Body of pancreas (tissue), 4 donors: ENCODE measurements around the gene CKB. TPM values are rescaled to one million over a fixed set of nuclear protein-coding genes. Genes with fewer than 3 reads are reported as not detected.

Experiments
- ATAC-seq: fragments of 150-250 bp; one replicate; pipeline ENCODE4 v1.9.1; 2016
- DNase-seq, 4 donors: peaks; one replicate each; pipeline ENCODE4 v3.0.0-alpha.2; 2019
- H3K27ac ChIP-seq, 4 donors: fragments of 200-600 bp; sonication (generic); 1 replicate in 3 of 4; 2 replicates in 1 of 4; pipeline versions ENCODE4 v1.5.1 to v1.6.1; 2016 to 2019; ENCODE audit warnings: mild to moderate bottlenecking in 1 of 4, mixed read lengths in 1 of 4, moderate library complexity in 1 of 4
- H3K27me3 ChIP-seq, 2 donors: fragments of 200-600 bp; sonication (generic); one replicate each; pipeline ENCODE4 v1.6.0; 2016; ENCODE audit warnings: mild to moderate bottlenecking in 1 of 2
- H3K36me3 ChIP-seq, 2 donors: fragments of 200-600 bp; sonication (generic); replicated peaks in 1 of 2; 2 replicates each; pipeline ENCODE4 v1.5.1; 2016; ENCODE audit warnings: low read depth in 2 of 2; ENCODE audit not compliant: insufficient read depth in 1 of 2
- H3K4me1 ChIP-seq: fragments of 200-600 bp; sonication (generic); one replicate; pipeline ENCODE4 v1.6.0; 2016
- H3K4me3 ChIP-seq, 2 donors: fragments of 200-600 bp; sonication (generic); 1 replicate in 1 of 2; 2 replicates in 1 of 2; pipeline ENCODE4 v1.5.1; 2016 to 2019
- H3K9me3 ChIP-seq, 3 donors: fragments of 200-600 bp; sonication (generic); 1 replicate in 2 of 3; 2 replicates in 1 of 3; pipeline ENCODE4 v1.5.1; 2016
- CTCF ChIP-seq, 7 experiments: fragments of 450-650 bp in 4 of 7; fragments of 200-600 bp in 3 of 7; sonication (generic) in 3 of 7; IDR thresholded peaks; one replicate each; pipeline ENCODE4 v1.5.1; 2016 to 2019; ENCODE audit warnings: antibody characterized with exemption in 7 of 7
- POLR2A ChIP-seq, 3 donors: fragments of 450-650 bp; IDR thresholded peaks; one replicate each; pipeline ENCODE4 v1.6.1; 2016; ENCODE audit warnings: antibody characterized with exemption in 3 of 3, mild to moderate bottlenecking in 2 of 3
- WGBS, 2 donors: methylation state at CpG; one replicate each; pipeline ENCODE4 v1.1.5; 2017; 5-methylcytosine and 5-hydroxymethylcytosine counted together
- intact Hi-C: fragments of 100-400 bp; cut with DNase I; formaldehyde crosslinking; loops from one replicate; pipeline ENCODE4 v1.15.1; 2023
- total RNA-seq, 2 donors: library from RNA; depleted of rRNA; stranded (reverse); fragments of >200 nt; gene quantifications; one replicate each; pipeline ENCODE4 v1.1.0, GENCODE V29; 2016

CKB gene
- total RNA-seq, 2 donors from 2014 or later, result 92.1 to 146 TPM

GRCh38 chr14:103521951-103522563 lies 573 bp downstream of the CKB start:
- ATAC-seq (no peak), DNase-seq (peak in 2 of 4 donors; percentile 49 to 50)
- peak overlapping the region; percentile 0 to 41 for H3K4me3 ChIP-seq
- TF ChIP-seq CTCF (IDR thresholded peaks at IDR 0.05) (no peak), POLR2A (IDR thresholded peaks at IDR 0.05) (no peak)
- H3K27ac ChIP-seq, result peak overlapping the region; percentile 56 to 81 (median 80)
- no peaks in the 10 kb centered on the region for H3K36me3 ChIP-seq
- no peaks in the 10 kb centered on the region for H3K9me3 ChIP-seq
- intact Hi-C loops, result no loop called here
- peaks cover 84% of the 10 kb centered on the region for H3K4me1 ChIP-seq
- no peaks in the 10 kb centered on the region for H3K27me3 ChIP-seq
- WGBS, 2 donors, result 0 to 1% methylated on average over 4 to 70 of the region's 74 CpGs

DNA sequence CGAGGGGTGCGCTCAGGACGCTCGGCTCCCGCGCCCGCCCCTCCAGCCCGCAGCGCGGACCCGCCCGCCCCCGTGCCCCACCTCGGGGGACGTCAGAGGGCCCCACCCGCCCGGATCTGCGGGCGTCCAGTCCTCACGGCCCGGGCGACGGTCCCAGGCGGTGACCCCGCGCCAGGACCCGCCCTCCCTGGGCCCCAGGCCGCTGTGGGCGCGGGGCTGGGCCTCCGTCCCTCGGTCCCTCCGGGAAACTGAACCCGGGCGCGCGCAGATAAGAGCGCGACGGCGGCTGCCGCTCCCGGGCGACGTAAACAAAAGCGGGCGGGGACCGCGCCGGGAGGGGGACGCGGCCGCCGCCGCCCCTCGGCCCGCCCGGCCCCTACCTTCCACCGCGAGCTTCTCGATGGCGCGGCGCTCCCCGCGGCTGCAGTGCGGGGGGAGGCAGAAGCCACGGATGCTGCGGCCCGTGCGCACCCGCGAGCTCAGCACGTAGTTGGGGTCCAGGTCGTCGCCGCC lies 1.1 kb downstream of the CKB start:
- Histone ChIP-seq H3K4me1 (peaks cover 80% of the 10 kb centered on the region), H3K9me3 (no peaks in the 10 kb centered on the region), H3K4me3 (peak overlapping the region; percentile 0 to 41), H3K27ac (peak overlapping the region; percentile 58 to 81 (median 80)), H3K27me3 (no peaks in the 10 kb centered on the region), H3K36me3 (no peaks in the 10 kb centered on the region)
- 1% methylated on average over 53 of the region's 77 CpGs; no CpG with 5 or more reads in 1 of the 2 donors for WGBS, 2 donors
- intact Hi-C loops, result no loop called here
- DNase-seq, result no peak
- peak; percentile 5 for ATAC-seq
- TF ChIP-seq POLR2A (IDR thresholded peaks at IDR 0.05) (no peak), CTCF (IDR thresholded peaks at IDR 0.05) (no peak)

DNA sequence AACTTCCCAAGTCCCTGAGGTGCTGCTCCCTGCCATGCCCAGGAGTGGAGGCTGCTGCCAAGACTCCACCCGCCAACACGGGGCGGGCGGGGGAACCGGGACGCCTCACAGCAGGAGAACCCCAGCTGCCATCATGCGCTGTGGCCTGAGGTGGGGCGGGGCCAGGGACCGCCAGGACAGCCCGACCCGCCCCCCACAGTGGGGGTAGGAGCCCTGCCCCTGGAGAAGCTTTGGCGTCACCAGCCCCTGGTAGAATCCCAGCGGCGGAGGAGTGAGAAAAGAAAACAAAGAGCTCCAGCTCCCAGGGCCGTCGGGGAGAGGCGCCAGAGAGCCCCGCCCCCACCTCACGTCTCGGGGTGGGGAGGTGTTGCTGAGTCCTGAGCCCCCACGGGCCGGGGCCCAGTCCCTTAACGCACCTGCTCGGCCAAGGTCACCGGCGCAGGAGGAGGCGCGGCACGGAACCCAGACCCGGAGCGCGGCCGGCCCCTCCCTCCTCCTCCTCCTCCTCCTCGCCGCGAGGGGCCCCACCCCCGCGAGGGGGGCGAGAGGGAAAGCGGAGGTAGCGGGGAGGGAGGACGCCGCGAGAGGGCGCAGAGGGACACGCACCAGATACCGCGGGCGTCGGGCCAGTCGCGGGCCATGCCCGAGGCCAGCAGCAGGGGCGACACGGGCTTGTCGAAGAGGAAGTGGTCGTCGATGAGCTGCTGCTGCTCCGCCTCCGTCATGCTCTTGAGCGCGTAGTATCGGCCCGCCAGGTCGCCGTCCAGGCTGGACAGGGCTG lies 1.8 kb downstream of the CKB start:
- DNase-seq (peak; percentile 80 to 91 (median 89)), ATAC-seq (peak; percentile 68)
- Histone ChIP-seq H3K4me3 (peak overlapping the region; percentile 0 to 41), H3K4me1 (peaks cover 74% of the 10 kb centered on the region), H3K36me3 (no peaks in the 10 kb centered on the region), H3K27me3 (no peaks in the 10 kb centered on the region), H3K9me3 (no peaks in the 10 kb centered on the region), H3K27ac (peak overlapping the region; percentile 58 to 81 (median 80))
- TF ChIP-seq CTCF (IDR thresholded peaks at IDR 0.05) (peak; percentile 27 to 80 (median 68)), POLR2A (IDR thresholded peaks at IDR 0.05) (peak; percentile 62 to 80 (median 75))
- intact Hi-C loops, result no loop called here
- WGBS, 2 donors, result 2% methylated on average over 55 of the region's 66 CpGs; no CpG with 5 or more reads in 1 of the 2 donors

GRCh38 chr14:103520269-103520656 lies 2.4 kb downstream of the CKB start:
- WGBS, 2 donors, result 58 to 59% methylated on average over 4 to 10 of the region's 10 CpGs
- Histone ChIP-seq H3K27ac (peak overlapping the region; percentile 58 to 81 (median 80)), H3K4me1 (peaks cover 68% of the 10 kb centered on the region), H3K4me3 (no peak overlapping the region), H3K36me3 (no peaks in the 10 kb centered on the region), H3K9me3 (no peaks in the 10 kb centered on the region), H3K27me3 (no peaks in the 10 kb centered on the region)
- ATAC-seq (no peak), DNase-seq (no peak)
- intact Hi-C loops, result no loop called here
- TF ChIP-seq CTCF (IDR thresholded peaks at IDR 0.05), result no peak
- no peak for TF ChIP-seq POLR2A (IDR thresholded peaks at IDR 0.05)
